ENCODE results near the gene SLC22A5. TPM values are rescaled to one million over a fixed set of nuclear protein-coding genes. Genes with fewer than 3 reads are reported as not detected.
"Not testable (repeated sequence)": the region's sequence is repeated elsewhere in the genome, so short reads cannot be mapped to it uniquely, and the experiment has no call there.

The SLC22A5 gene
- total RNA-seq, 1 donor from 2014 or later = 0.81 TPM

DNA sequence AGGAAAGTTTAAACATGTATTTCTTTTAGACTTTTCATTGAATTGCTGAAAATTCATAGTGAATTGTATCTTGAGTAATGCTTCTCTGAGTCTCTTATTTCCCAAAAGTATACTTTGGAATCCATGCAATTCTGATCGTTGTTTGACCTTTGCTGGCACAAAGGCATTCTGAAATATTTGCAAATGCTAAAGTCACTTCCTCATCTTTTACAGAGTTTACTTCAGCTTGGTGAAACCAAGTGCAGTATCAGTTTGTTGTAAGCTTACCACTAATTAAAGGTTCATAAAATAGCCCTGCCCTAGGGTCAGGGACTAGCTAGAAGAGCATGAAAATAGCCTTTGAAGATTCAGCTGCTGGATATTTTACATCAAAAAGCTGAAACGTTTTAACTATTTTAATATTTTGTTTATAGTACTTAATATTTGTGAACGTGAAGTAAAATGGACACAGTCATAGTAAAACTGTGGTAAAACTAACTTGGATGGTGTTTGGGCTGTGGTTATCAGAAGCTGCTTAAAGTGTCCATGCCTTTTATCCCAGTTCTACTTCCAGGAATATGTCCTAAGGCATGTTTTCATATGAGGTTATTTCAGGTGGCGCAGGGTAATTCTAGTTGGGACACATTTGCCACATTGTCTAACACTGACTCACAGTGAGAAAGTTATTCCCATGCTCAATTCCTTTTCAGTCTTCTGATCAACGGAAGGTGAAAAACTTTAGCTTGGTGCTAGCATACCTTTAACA lies 45.3 kb downstream of the SLC22A5 start:
- Mint-ChIP-seq H3K4me1 (ENCODE audit: low read depth, unreplicated experiment) (peaks cover 3% of the 10 kb centered on the region), H3K9me3 (ENCODE audit: unreplicated experiment) (peaks cover 3% of the 10 kb centered on the region), H3K27ac (ENCODE audit: unreplicated experiment) (no peak overlapping the region), H3K4me3 (ENCODE audit: unreplicated experiment) (no peak overlapping the region), H3K36me3 (ENCODE audit: unreplicated experiment) (no peaks in the 10 kb centered on the region), H3K27me3 (ENCODE audit: unreplicated experiment) (peaks cover 3% of the 10 kb centered on the region)
- no peak for DNase-seq
- no peak for TF ChIP-seq CTCF (IDR thresholded peaks at IDR 0.05; ENCODE audit: partially characterized antibody, unreplicated experiment)

DNA sequence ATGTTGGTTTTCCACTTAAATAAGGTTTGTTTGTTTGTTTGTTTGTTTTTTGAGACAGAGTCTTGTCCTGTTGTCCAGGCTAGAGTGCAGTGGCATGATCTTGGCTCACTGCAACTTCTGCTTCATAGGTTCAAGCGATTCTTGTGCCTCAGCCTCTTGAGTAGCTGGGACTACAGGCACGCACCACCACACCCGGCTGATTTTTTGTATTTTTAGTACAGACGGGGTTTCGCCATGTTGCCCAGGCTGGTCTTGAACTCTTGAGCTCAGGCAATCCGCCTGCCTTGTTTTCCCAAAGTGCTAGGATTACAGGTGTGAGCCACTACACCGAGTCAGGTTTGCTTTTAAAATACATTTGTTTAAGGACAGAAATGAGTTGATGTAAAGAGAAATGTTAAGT lies 46.0 kb downstream of the SLC22A5 start:
- DNase-seq; H3K4me3 Mint-ChIP-seq (ENCODE audit: unreplicated experiment); H3K4me1 Mint-ChIP-seq (ENCODE audit: low read depth, unreplicated experiment); H3K9me3 Mint-ChIP-seq (ENCODE audit: unreplicated experiment); H3K27me3 Mint-ChIP-seq (ENCODE audit: unreplicated experiment); H3K27ac Mint-ChIP-seq (ENCODE audit: unreplicated experiment); H3K36me3 Mint-ChIP-seq (ENCODE audit: unreplicated experiment): not testable (repeated sequence)

DNA sequence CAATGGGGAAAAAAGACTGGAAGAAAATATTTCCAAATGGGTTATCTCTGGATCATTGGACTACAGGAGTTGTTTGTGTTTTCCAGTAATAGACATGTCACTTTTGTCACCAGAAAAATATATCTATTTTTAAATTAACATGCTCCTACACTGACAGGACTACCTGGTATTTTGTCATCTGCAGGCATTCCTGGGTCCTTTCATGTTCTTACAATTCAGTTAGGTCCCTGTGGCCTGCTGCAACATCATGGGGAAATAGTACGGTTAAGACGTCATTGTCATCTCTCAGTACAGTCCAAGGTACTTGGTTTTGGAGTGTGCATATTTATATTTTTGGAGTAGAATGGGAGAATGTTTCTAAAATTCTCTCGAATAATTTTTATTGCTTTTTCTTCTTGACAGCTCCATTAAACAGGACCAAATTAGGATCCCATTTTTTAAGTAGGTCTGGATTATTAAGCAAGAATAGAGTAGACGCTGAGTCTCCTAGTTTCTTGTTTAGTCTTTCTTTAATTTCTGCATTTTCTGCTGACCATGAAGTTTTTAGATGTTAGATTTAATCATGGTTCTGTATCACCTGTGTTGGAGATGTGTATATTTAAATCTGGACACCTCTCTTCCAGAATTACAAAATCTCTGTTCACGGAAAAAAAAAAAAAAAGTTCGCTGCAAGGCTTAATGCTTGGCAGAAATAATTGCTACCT lies 46.9 kb downstream of the SLC22A5 start:
- no peak for DNase-seq
- Mint-ChIP-seq H3K36me3 (ENCODE audit: unreplicated experiment) (no peaks in the 10 kb centered on the region), H3K27me3 (ENCODE audit: unreplicated experiment) (peaks cover under 1% of the 10 kb centered on the region), H3K27ac (ENCODE audit: unreplicated experiment) (no peak overlapping the region), H3K9me3 (ENCODE audit: unreplicated experiment) (no peaks in the 10 kb centered on the region), H3K4me1 (ENCODE audit: low read depth, unreplicated experiment) (peaks cover under 1% of the 10 kb centered on the region), H3K4me3 (ENCODE audit: unreplicated experiment) (no peak overlapping the region)
- no peak for TF ChIP-seq CTCF (IDR thresholded peaks at IDR 0.05; ENCODE audit: partially characterized antibody, unreplicated experiment)

- Mint-ChIP-seq H3K9me3 (ENCODE audit: unreplicated experiment) (no peaks in the 10 kb centered on the region), H3K4me3 (ENCODE audit: unreplicated experiment) (no peak overlapping the region), H3K4me1 (ENCODE audit: low read depth, unreplicated experiment) (no peaks in the 10 kb centered on the region), H3K36me3 (ENCODE audit: unreplicated experiment) (no peaks in the 10 kb centered on the region), H3K27me3 (ENCODE audit: unreplicated experiment) (no peaks in the 10 kb centered on the region), H3K27ac (ENCODE audit: unreplicated experiment) (no peak overlapping the region)
- TF ChIP-seq CTCF (IDR thresholded peaks at IDR 0.05; ENCODE audit: partially characterized antibody, unreplicated experiment) = no peak
- no peak for DNase-seq
Observed at GRCh38 chr5:132417010-132417439, 47.5 kb downstream of the SLC22A5 start.

DNA sequence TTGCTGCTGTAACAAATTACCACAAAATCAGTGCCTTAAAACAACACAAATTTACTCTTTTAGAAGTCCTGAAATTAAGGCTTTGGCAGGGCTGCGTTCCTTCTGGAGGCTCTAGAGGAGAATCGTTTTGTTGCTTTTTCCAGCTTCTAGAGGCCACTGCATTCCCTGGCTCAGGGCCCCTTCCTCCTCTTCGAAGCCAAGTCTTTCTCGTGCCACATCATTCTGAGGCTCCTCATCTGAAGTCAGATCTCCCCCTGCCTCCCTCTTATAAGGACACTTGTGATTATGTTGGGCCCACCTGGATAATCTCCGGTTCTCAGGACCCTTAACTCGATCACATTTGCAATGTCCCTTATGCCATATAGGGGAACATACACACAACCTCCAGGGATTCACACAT lies 48.0 kb downstream of the SLC22A5 start:
- Mint-ChIP-seq H3K27ac (ENCODE audit: unreplicated experiment) (no peak overlapping the region), H3K9me3 (ENCODE audit: unreplicated experiment) (no peaks in the 10 kb centered on the region), H3K36me3 (ENCODE audit: unreplicated experiment) (no peaks in the 10 kb centered on the region), H3K4me1 (ENCODE audit: low read depth, unreplicated experiment) (no peaks in the 10 kb centered on the region), H3K4me3 (ENCODE audit: unreplicated experiment) (no peak overlapping the region), H3K27me3 (ENCODE audit: unreplicated experiment) (no peaks in the 10 kb centered on the region)
- no peak for TF ChIP-seq CTCF (IDR thresholded peaks at IDR 0.05; ENCODE audit: partially characterized antibody, unreplicated experiment)
- no peak for DNase-seq
